ENCODE results near the gene ZNF778. TPM values are rescaled to one million over a fixed set of nuclear protein-coding genes. Genes with fewer than 3 reads are reported as not detected.

ZNF778 gene
- total and polyA plus RNA-seq, 2 of the 13 experiments (the other 11 are each of a cell fraction or from before 2014, with no cell fraction given): 3.8 to 7.2 TPM

DNA sequence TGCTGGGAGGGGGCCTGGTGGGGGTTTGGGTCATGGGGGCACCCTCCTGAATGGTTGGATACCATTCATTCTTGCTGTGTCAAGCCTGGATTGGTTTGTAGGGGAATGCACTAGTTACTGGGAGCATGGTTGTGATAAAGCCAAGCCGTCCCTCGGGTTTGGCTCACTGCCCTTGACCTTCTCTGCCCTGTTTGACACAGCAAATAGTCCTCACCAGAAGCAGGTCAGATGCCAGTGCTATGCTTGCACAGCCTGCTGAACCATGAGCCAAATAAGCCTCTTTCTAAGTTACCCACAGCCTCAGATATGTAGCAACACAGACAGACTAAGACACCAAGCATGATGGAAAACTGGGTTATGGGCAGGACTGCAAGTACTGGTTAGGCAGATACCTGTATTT is 14.6 kb downstream of the ZNF778 start (continued):
- peak in 1 of 2 experiments; percentile 16; a peak in 1 of 4 replicates for TF ChIP-seq MAFK (conservative IDR thresholded peaks at IDR 0.05 in 1 of 2, IDR thresholded peaks at IDR 0.05 in 1 of 2; ENCODE audit: low read length in 2 of 2)
- no peak for TF ChIP-seq GTF3A (CRISPR knock-in tag; conservative IDR thresholded peaks at IDR 0.05)
- no peak for TF ChIP-seq ZNF207 (IDR thresholded peaks at IDR 0.05; ENCODE audit: borderline replicate concordance)
- no peak for TF ChIP-seq ZIK1 (CRISPR knock-in tag; IDR thresholded peaks at IDR 0.05; ENCODE audit: borderline replicate concordance, low read depth)
- TF ChIP-seq ZNF569 (CRISPR knock-in tag; IDR thresholded peaks at IDR 0.05; ENCODE audit: borderline replicate concordance): no peak
- TF ChIP-seq MED1 (CRISPR knock-in tag; IDR thresholded peaks at IDR 0.05): peak; percentile 80
- no peak for TF ChIP-seq ZNF260 (CRISPR knock-in tag; IDR thresholded peaks at IDR 0.05; ENCODE audit: borderline replicate concordance, low read depth)
- no peak; the same call in 1 of the 2 replicates for TF ChIP-seq AHDC1 (CRISPR knock-in tag; IDR thresholded peaks at IDR 0.05; ENCODE audit: borderline replicate concordance)
- TF ChIP-seq DNMT3B (CRISPR knock-in tag; conservative IDR thresholded peaks at IDR 0.05): no peak
- TF ChIP-seq, protein P1, sequence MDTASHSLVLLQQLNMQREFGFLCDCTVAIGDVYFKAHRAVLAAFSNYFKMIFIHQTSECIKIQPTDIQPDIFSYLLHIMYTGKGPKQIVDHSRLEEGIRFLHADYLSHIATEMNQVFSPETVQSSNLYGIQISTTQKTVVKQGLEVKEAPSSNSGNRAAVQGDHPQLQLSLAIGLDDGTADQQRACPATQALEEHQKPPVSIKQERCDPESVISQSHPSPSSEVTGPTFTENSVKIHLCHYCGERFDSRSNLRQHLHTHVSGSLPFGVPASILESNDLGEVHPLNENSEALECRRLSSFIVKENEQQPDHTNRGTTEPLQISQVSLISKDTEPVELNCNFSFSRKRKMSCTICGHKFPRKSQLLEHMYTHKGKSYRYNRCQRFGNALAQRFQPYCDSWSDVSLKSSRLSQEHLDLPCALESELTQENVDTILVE (CRISPR knock-in tag; IDR thresholded peaks at IDR 0.05): no peak
- TF ChIP-seq ZNF567 (CRISPR knock-in tag; IDR thresholded peaks at IDR 0.05; ENCODE audit: borderline replicate concordance): no peak
- TF ChIP-seq GATA4 (IDR thresholded peaks at IDR 0.05; ENCODE audit: borderline replicate concordance, low read depth): no peak
- no peak for TF ChIP-seq NFRKB (IDR thresholded peaks at IDR 0.05)
- no peak for TF ChIP-seq ZBTB49 (CRISPR knock-in tag; IDR thresholded peaks at IDR 0.05; ENCODE audit: borderline replicate concordance)
- no peak for TF ChIP-seq ZNF563 (CRISPR knock-in tag; IDR thresholded peaks at IDR 0.05)
- TF ChIP-seq, protein P2, sequence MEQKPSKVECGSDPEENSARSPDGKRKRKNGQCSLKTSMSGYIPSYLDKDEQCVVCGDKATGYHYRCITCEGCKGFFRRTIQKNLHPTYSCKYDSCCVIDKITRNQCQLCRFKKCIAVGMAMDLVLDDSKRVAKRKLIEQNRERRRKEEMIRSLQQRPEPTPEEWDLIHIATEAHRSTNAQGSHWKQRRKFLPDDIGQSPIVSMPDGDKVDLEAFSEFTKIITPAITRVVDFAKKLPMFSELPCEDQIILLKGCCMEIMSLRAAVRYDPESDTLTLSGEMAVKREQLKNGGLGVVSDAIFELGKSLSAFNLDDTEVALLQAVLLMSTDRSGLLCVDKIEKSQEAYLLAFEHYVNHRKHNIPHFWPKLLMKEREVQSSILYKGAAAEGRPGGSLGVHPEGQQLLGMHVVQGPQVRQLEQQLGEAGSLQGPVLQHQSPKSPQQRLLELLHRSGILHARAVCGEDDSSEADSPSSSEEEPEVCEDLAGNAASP (CRISPR knock-in tag; IDR thresholded peaks at IDR 0.05; ENCODE audit: borderline replicate concordance): peak; percentile 94
- no peak for TF ChIP-seq ZNF264 (CRISPR knock-in tag; IDR thresholded peaks at IDR 0.05)
- TF ChIP-seq ZNF12 (CRISPR knock-in tag; IDR thresholded peaks at IDR 0.05): peak; percentile 39; the same call in 1 of the 2 replicates
- no peak for TF ChIP-seq ATF4 (CRISPR knock-in tag; IDR thresholded peaks at IDR 0.05)

All from HepG2 (cell line).